Neutrophil (primary cell): ENCODE results near the gene CHMP1B.

Experiments
- H3K27ac ChIP-seq: fragments of 200-600 bp; sonication (generic); 2 replicates; pipeline ENCODE4 v1.5.1; 2016; ENCODE audit warnings: mild to moderate bottlenecking, moderate library complexity
- H3K27me3 ChIP-seq: fragments of 200-600 bp; sonication (generic); 2 replicates; pipeline ENCODE4 v1.6.0; 2016; ENCODE audit warnings: mild to moderate bottlenecking
- H3K36me3 ChIP-seq: fragments of 200-600 bp; sonication (generic); 2 replicates; pipeline ENCODE4 v1.5.1; 2017
- H3K4me1 ChIP-seq, 2 experiments: fragments of 200-600 bp in 1 of 2; sonication (generic) in 1 of 2; 1 replicate in 1 of 2; 2 replicates in 1 of 2; pipeline versions ENCODE4 v1.5.1 to v1.6.1; 2013 to 2016; ENCODE audit warnings: low read depth in 1 of 2, low read length in 1 of 2, mild to moderate bottlenecking in 1 of 2, moderate library complexity in 1 of 2; ENCODE audit not compliant: control insufficient read depth in 1 of 2, insufficient read depth in 1 of 2
- H3K4me3 ChIP-seq, 2 experiments: fragments of 200-600 bp in 1 of 2; sonication (generic) in 1 of 2; 1 replicate in 1 of 2; 2 replicates in 1 of 2; pipeline ENCODE4 v1.5.1; 2013 to 2016; ENCODE audit warnings: low read depth in 1 of 2, low read length in 1 of 2, mild to moderate bottlenecking in 1 of 2, moderate library complexity in 1 of 2
- H3K9me3 ChIP-seq: fragments of 200-600 bp; sonication (generic); 2 replicates; pipeline ENCODE4 v1.5.1; 2016
- TF ChIP-seq, protein P1 (sequence below): fragments of 200-600 bp; sonication (generic); IDR thresholded peaks from 2 replicates; pipeline ENCODE4 v1.5.1; 2016; ENCODE audit warnings: antibody characterized with exemption

CHMP1B gene

DNA sequence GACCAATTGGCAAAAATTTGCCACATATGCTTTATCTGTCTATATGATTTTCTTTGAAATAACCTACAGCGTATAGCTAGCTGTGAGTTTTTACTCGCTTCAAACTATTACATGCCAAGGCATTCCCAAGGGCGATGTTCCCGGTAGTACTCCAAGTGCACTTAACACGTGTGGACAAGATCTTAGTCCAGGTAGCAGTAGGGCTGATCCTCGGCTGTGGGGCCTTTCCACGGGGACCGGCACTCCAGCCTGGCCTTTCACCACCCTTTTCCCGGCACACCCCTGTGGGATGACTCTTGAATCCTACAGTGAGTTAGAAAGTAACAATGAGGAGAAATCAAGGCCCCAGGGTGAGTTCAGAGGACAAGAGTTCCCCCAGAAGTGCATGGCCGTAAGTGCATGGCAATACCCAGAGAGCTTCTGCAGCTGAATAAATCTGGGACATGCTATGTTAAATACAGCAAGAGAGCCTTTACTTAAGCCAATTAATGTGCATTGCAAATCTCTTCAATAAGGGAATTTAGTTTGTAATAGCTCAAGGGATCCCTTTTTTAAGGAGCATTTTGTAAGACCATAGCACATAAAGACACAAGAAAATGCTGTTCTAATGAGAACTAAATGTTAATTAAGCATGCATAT, 26.4 kb downstream of the CHMP1B start:
- H3K9me3 ChIP-seq = no peaks in the 10 kb centered on the region
- H3K27me3 ChIP-seq = peaks cover 3% of the 10 kb centered on the region
- TF ChIP-seq, protein P1, sequence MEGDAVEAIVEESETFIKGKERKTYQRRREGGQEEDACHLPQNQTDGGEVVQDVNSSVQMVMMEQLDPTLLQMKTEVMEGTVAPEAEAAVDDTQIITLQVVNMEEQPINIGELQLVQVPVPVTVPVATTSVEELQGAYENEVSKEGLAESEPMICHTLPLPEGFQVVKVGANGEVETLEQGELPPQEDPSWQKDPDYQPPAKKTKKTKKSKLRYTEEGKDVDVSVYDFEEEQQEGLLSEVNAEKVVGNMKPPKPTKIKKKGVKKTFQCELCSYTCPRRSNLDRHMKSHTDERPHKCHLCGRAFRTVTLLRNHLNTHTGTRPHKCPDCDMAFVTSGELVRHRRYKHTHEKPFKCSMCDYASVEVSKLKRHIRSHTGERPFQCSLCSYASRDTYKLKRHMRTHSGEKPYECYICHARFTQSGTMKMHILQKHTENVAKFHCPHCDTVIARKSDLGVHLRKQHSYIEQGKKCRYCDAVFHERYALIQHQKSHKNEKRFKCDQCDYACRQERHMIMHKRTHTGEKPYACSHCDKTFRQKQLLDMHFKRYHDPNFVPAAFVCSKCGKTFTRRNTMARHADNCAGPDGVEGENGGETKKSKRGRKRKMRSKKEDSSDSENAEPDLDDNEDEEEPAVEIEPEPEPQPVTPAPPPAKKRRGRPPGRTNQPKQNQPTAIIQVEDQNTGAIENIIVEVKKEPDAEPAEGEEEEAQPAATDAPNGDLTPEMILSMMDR = no peak
- peaks cover 20 to 22% of the 10 kb centered on the region in 2 experiments for H3K4me1 ChIP-seq
- H3K4me3 ChIP-seq = no peak overlapping the region
- peaks cover 38% of the 10 kb centered on the region for H3K36me3 ChIP-seq
- H3K27ac ChIP-seq = no peak overlapping the region

DNA sequence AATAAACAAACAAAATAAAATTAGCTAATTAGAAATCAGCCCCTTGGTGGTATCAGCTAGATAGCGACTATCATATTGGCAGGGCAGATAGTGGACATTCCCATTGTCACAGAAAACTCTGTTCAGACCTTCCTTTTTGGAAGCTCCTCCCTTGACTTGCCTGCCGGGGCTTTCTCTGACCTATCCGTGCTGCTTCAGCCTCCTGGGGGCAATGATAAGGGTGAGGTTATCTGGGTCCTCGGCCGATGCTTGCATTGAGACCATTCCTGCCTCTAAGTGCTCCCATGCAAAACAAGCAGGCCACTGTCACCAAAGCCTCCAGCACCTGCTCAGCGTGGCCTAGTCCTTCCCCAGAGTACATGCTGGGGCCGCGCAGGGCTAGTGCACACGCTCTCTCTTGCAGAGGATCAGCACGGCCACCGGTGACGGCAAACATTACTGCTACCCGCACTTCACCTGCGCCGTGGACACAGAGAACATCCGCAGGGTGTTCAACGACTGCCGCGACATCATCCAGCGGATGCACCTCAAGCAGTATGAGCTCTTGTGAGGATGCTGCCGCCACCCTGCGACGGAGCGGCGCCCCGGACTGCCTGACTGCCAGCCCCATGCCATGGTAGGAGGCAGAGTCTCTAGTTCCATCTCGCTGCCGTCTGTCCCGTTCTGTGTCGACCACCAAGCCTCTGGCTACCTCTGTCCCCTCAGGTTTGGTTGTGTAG, 29.5 kb downstream of the CHMP1B start:
- Histone ChIP-seq H3K9me3 (no peaks in the 10 kb centered on the region), H3K27me3 (no peaks in the 10 kb centered on the region), H3K4me3 (no peak overlapping the region), H3K27ac (peak overlapping the region; percentile 87), H3K36me3 (peaks cover 58% of the 10 kb centered on the region), H3K4me1 (peaks cover 39 to 45% of the 10 kb centered on the region in 2 experiments)
- TF ChIP-seq, protein P1 = no peak

DNA sequence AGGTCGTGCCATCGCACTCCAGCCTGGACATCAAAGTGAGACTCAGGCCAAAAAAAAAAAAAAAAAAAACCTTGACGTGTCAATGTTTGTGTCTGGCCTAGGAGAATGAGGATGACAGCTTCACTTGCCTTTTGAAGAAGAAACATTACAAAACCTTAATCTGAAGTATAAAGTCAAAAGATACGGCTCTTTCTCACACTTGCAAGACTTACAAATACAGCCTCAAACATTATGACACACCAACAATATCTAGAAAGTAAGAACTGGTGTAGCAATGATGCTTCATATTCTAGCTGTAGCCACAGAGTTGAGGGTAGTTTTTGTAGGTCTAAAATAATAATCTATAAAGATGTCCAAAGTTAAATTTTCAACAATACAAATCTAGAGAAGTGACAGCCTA, 31.4 kb downstream of the CHMP1B start:
- H3K27me3 ChIP-seq = no peaks in the 10 kb centered on the region
- peak overlapping the region; percentile 87 for H3K27ac ChIP-seq
- peak overlapping the region in 1 of 2 experiments; percentile 41 for H3K4me3 ChIP-seq
- H3K4me1 ChIP-seq = peaks cover 39 to 45% of the 10 kb centered on the region in 2 experiments
- H3K36me3 ChIP-seq = peaks cover 57% of the 10 kb centered on the region
- TF ChIP-seq, protein P1 = no peak
- no peaks in the 10 kb centered on the region for H3K9me3 ChIP-seq

DNA sequence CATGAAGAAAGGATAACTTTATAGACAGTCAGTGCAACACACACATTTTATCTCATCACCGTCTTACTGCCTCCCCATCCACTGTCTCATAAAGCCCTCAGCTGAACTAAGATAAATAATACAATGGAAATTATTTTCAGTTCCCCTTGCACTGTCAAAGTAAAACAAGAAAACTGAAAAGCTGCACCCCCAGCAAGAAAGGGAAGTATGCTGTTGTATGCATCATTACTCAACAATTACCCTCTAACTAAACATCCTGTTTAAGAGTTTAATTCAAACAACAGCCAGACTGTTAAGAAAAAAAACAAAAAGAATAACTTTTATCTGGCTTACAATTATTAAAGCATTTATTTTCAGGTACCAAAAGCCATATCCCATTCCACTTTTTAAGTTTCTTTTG, 31.9 kb downstream of the CHMP1B start:
- Histone ChIP-seq H3K36me3 (peaks cover 57% of the 10 kb centered on the region), H3K9me3 (no peaks in the 10 kb centered on the region), H3K27me3 (no peaks in the 10 kb centered on the region), H3K4me3 (peak overlapping the region; percentile 34 to 41), H3K4me1 (peaks cover 39 to 45% of the 10 kb centered on the region in 2 experiments), H3K27ac (peak overlapping the region; percentile 87)
- TF ChIP-seq, protein P1 = no peak

DNA sequence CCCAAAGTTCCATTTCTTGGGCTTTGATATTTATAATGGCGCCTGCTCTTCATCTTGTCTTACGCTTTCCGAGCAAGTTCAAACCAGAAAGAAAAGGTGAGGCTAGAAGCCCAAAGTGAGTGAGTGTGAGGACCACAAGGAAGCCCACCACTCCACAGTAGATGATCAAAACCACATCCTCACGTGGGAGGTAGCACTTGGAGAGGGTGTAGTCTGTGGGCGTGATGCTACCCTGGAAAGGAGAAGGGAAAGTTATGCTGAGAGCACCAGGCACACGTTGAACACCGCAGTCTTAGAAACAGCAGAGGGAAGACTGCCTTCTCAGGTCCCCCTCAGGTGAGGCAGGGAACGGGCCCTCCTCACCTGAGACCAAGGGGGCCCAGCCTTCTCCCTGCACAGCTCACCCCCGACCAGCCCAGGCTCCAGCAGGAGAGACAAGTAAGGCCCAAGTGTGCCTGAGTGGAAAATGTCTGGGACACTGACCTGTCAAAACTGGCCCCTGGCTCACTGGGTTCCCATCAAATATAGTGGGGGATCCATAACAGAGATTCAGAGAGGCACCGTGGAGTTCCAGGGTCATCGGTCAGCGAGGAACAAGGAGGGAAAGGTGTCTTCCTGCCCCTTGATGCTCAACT, 33.3 kb downstream of the CHMP1B start:
- H3K27ac ChIP-seq = peak overlapping the region; percentile 87
- H3K4me1 ChIP-seq = peaks cover 39 to 45% of the 10 kb centered on the region in 2 experiments
- H3K9me3 ChIP-seq = no peaks in the 10 kb centered on the region
- TF ChIP-seq, protein P1 = no peak
- H3K36me3 ChIP-seq = peaks cover 66% of the 10 kb centered on the region
- no peak overlapping the region for H3K4me3 ChIP-seq
- no peaks in the 10 kb centered on the region for H3K27me3 ChIP-seq
